RPMI8226 (cell line): ENCODE data around the gene INTS1.
"Not testable (repeated sequence)": the region's sequence is repeated elsewhere in the genome, so short reads cannot be mapped to it uniquely, and the experiment has no call there.

Experiments used
- DNase-seq: peaks from one replicate; pipeline ENCODE4 v3.0.0-alpha.2; 2015

Gene INTS1

GRCh38 chr7:1531263-1531978 is 27.2 kb upstream of the INTS1 start:
- peak; percentile 49 for DNase-seq

- DNase-seq: peak; percentile 50
These were observed 26.7 kb upstream of the INTS1 start for GRCh38 chr7:1530946-1531262.

- peak; percentile 24 for DNase-seq
These were observed 25.4 kb upstream of the INTS1 start for GRCh38 chr7:1529383-1530116.

- no peak for DNase-seq
These were observed 22.1 kb upstream of the INTS1 start for GRCh38 chr7:1526271-1526754.

- DNase-seq: no peak
These were observed 21.2 kb upstream of the INTS1 start for GRCh38 chr7:1525409-1525808.

GRCh38 chr7:1523844-1524243 is 19.7 kb upstream of the INTS1 start:
- DNase-seq: no peak

GRCh38 chr7:1523208-1523607 is 19.0 kb upstream of the INTS1 start:
- DNase-seq: peak; percentile 37

- DNase-seq: no peak
These were observed 17.3 kb upstream of the INTS1 start for GRCh38 chr7:1521456-1521855.

GRCh38 chr7:1520539-1521234 is 16.5 kb upstream of the INTS1 start:
- no peak for DNase-seq

- not testable (repeated sequence) for DNase-seq
These were observed 15.2 kb upstream of the INTS1 start for GRCh38 chr7:1519322-1519922.

GRCh38 chr7:1516586-1517251 is 12.5 kb upstream of the INTS1 start:
- no peak for DNase-seq

- not testable (repeated sequence) for DNase-seq
These were observed 11.3 kb upstream of the INTS1 start for GRCh38 chr7:1515509-1515967.

GRCh38 chr7:1514995-1515401 is 10.8 kb upstream of the INTS1 start:
- no peak for DNase-seq

- DNase-seq: no peak
These were observed 10.2 kb upstream of the INTS1 start for GRCh38 chr7:1514407-1514806.

GRCh38 chr7:1513657-1514095 is 9.5 kb upstream of the INTS1 start:
- peak; percentile 22 for DNase-seq

GRCh38 chr7:1512781-1513656 is 8.8 kb upstream of the INTS1 start:
- peak; percentile 97 for DNase-seq

GRCh38 chr7:1511444-1512422 is 7.5 kb upstream of the INTS1 start:
- DNase-seq: no peak

- no peak for DNase-seq
These were observed 6.6 kb upstream of the INTS1 start for GRCh38 chr7:1510780-1511154.

GRCh38 chr7:1509226-1509625 is 5.0 kb upstream of the INTS1 start:
- DNase-seq: no peak

GRCh38 chr7:1508277-1508758 is 4.1 kb upstream of the INTS1 start:
- peak; percentile 66 for DNase-seq
